Activated CD8-positive, alpha-beta memory T cell treated with anti-CD3 and anti-CD28 coated beads for 24 hours (primary cell): Measurements from ENCODE around the gene CABLES2.
"Not testable (repeated sequence)": the region's sequence is repeated elsewhere in the genome, so short reads cannot be mapped to it uniquely, and the experiment has no call there.

Experiments
- DNase-seq: peaks from one replicate; pipeline ENCODE4 v3.0.0-alpha.2; 2020

CABLES2 gene

DNA sequence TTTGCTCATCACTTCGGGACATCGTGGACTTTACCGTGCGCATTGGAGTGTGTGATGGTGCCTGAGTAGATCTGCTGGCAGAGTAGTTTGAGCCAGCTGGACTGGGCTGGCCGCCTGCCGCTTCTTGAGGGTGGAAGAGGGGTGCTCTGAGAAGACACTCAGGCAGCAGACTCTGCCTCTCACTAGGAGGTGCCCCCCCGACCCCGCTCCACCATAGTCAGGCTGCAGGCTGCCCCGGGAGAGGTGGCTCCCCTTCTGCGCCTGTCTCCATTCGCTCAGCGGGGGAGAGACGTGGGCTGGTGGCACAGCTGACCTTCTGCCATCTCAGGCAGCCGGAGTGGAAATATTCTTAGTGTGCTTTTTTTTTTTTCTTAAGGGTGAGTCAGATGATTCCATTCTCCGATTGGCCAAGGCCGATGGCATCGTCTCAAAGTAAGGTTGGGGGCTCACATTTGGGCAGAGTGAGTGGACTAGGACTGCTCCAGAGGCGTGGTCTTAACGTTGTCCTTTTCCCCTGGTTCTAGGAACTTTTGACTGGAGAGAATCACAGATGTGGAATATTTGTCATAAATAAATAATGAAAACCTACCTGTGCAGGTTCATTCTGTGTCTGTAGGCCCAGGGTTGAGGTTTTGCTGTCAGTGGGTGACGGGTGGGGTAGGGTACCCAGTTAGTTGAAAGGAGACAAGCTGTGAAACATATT lies 19.0 kb downstream of the CABLES2 start:
- DNase-seq, result no peak

DNA sequence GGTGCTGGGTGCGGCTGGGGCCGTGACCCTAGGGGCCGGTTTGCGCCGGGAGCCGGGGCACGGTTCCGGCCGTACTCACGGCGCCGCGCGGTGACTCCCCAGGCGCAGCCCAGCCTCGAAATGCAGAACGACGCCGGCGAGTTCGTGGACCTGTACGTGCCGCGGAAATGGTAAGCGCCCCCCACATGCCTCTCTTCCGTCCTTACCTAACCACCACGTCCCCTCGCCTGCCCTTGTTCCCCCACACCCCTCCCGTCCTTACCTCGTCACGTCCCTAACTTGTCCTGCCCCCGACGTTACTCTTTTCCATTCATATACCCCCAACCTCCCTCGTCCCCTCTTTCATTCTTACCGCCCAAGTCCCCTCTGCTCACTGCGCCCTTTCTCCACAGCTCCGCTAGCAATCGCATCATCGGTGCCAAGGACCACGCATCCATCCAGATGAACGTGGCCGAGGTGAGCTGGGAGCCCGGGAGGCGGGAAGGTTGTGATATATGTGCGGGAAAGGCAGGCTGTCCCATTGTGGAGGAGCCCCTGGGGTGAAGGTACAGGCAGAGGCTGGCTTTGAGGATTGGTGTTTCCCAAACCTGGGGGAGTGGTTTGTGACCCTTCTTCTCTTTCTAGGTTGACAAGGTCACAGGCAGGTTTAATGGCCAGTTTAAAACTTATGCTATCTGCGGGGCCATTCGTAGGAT lies 19.7 kb downstream of the CABLES2 start:
- DNase-seq, result no peak

DNA sequence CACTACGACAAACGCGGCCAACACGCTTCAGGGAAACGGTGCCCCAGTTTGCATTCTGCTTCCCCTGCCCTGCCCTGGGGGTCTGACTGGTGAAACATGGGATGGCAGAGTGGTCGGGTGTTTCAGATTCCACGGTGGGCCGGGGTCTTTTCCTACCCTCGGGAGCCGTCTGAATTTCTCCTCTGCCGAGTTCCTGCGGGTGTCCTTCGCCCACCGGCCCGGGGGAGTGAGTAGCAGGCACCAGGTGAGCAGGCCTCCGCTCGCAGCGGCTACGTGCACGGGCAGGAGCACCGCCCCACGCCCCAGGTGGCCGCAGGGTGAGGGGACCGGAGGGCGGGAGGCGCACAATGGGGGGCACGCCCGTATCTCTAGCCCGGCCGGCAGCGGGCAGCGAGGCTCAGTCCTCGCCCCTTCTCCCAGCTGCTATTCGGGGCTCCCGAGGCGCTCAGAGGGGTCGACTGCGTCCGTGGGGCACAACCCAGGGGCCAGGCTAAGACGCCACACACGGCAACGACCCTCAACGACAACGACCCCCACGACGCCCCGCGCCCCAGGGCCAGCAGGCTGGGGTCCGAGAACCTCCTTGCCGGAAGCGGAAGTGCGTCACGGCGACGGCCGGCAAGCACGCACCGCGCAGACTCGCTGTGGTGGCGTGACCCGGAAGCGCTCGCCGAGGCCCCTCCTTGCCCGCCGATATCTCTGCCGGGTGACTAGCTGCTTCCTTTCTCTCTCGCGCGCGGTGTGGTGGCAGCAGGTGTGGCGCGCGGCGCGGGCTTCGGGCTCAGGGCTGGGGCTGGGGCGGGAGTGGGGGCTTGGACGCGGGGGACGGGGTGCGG lies 20.5 kb downstream of the CABLES2 start, which contains the start of gene RPS21:
TSS of gene RPS21 (plus strand) at position 721 of the 836 bp plus-strand sequence. CDS start 236 bp downstream, outside the sequence.
- peak; percentile 95 for DNase-seq

DNA sequence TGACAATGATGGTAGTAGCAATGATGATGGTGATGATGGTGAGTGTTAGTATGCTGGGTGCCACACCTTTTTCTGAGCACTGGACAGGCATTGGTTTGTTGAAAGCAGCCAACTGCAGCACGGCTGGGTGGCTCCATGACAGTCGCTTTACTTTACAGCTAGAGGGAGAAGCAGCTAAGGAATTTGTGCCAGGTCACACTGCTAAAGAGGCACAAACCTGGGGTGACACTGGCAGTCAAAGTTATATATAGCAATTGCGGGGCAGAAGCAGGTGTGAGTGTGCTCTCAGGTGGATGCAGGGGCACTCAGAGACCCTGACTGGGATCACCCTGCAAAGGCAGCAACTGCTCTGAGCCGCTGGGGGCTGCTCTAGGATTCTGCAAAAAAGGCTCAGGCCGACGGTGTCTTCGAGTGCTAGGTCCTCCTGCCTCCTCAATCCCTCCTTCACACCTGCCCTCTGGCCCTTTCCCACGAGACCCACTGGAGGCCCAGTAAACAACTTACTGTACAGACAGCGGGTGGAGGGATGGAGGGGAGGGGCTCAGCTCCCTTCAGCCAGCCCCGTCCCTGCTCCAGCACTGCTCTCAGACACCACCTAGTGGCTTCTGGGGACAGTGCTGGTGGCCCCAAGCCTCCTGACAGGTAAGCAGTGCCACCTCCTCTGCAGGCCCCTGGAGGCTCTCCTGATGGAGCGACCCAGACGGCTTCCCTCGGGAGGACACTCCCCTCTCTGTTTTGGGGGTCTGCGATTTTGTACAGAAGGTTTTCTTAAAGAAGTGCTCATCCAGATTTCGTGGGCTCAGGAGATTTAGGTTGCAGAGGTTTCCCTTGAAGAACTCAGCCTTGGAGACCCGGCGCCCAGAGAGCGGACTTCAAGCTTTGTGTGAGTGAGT lies 24.5 kb downstream of the CABLES2 start:
- peak; percentile 90 for DNase-seq

DNA sequence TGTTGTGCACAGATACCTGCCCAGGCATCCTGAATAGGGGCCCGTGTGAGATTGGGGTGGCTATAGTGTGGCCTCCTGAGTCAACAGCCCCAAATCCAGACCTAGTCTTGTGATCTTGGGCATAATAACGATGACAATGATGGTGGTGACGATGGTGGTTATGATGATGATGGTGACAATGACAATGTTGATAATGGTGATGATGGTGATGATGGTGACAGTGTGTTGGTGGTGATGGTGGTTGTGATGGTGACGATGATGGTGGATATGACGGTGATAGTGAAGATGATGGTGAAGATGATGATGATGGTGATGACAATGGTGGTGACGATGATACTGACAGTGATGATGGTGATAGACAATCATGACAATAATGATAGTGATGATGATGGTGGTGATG lies 25.2 kb downstream of the CABLES2 start:
- no peak for DNase-seq

GRCh38 chr20:62381202-62381797 lies 25.8 kb downstream of the CABLES2 start:
- DNase-seq, result no peak

GRCh38 chr20:62378215-62378614 lies 28.9 kb downstream of the CABLES2 start:
- DNase-seq, result no peak

DNA sequence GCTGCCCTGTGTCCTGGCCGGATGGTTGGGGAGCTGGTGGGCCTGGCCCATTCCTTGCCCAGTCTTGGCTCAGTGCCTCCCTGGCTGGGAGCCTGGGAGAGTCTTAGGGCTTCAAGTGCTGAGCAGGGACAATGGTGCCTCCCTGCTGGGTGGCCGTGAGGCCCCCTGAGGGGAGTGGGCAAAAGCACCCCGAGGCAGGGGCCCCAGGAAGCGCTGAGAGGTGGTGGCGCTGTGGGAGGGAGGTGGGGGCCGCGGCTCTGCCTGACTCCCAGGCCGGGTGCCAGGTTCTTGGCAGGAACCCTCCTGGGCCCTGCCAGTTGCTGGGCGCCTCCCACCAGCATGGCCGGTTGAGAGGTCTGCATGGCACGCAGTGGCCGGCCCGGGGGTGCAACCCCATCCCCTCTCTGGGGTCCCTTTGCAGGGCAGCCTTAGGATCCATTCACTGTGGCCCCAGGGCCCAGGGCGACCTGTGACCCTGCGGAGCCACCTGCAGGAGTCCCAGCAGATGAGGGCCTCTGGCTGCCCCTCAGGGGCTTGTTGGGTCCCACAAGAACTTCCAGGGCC lies 29.4 kb downstream of the CABLES2 start:
- no peak for DNase-seq

DNA sequence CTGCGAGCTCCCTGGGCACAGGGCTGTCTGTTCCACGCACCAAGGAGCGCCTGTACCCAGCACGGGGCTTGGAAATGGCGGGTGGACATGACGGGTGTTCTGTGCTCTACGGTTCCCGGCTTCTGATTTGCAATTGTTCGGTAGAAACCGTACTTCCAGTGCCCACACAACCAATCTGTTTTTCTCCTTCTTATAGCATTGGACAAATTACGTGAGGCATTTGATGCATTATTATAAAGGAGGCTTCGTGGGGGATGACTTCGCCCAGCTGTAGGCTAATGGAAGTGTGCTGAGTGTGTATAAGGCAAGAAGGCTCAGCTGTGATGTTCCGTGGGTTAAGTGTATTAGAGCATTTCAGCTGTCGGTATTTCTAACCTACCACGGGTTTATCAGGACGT lies 30.0 kb downstream of the CABLES2 start:
- DNase-seq, result no peak

- DNase-seq, result no peak
These were observed 30.7 kb downstream of the CABLES2 start for GRCh38 chr20:62376112-62377063.

- DNase-seq, result no peak
These were observed 32.5 kb downstream of the CABLES2 start for GRCh38 chr20:62374331-62375152.

- not testable (repeated sequence) for DNase-seq
These were observed 33.4 kb downstream of the CABLES2 start for GRCh38 chr20:62373631-62374179.

GRCh38 chr20:62372042-62372993 lies 34.8 kb downstream of the CABLES2 start:
- no peak for DNase-seq

DNA sequence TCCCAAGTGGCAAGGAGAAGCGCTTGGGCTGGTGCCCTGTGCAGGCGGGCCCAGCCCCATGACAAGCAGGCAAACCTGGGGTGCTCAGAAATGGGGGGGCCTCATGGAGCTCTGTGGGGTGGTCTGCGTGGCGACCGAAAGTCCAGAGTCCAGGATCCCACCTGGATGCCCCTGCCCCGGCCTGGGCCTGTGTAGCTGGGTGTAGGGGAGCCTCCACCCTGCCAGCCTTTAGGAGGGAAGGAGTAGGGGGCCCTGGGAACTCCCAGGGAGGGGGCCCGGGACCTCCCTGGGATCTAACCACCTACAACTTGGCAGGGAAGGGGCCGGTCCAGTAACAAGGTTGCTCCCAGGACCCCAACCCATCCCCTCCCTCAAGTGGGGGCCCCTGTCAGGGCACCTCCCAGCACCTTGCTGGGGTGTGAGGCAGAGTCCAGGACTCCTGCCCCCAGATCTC lies 35.5 kb downstream of the CABLES2 start:
- DNase-seq, result no peak

GRCh38 chr20:62370807-62371587 lies 36.1 kb downstream of the CABLES2 start:
- no peak for DNase-seq

DNA sequence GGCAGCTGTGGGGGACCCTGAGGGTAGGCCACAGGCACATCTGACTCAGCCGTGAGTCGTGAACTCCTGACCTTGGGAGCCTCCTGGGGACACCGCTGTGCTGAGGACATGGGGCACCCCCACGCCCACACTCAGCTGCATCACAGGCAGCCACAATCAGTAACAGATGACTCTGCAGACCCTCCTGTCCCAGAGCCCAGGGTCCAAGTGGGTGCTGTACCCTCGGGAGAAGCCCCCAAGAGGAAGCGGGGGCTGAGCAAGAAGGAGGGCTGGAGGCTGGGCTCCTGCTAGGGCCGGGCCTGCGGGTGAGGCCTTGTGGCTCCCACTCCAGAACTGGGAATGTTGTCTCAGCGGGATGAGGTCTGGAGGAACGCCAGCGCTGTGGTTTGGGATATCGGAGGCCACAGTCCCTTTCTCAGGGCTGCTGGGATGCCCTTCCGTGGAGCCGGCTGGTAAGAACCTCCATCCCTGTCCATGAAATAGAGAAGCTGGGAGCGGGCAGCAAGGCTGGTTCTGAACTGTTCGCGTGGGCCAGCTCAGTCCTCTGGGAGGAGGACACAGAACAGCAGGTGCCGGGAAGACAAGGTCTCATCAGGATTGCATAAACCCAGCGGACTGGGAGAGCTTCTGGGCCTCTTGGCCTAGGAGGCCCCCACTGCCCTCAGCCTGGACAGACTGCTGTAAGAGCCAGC lies 36.8 kb downstream of the CABLES2 start:
- no peak for DNase-seq

DNA sequence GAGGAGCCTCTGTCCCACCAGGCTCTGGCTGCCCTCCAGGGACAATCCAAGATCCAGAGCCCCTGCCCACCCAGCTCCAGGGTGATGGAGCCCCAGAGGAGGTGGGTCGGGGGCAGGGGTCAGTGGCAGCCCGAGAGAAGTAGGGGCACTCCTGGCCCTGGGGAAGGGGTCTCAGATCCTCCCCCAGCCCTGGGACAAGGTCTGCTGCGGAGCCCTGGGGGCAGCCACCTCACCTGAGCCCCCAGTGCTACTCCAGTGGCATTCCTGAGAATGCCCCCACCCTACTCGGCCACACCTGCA lies 37.3 kb downstream of the CABLES2 start:
- no peak for DNase-seq
